Transverse colon (tissue), 4 donors: Measurements from ENCODE around the gene DCHS2. TPM values are rescaled to one million over a fixed set of nuclear protein-coding genes. Genes with fewer than 3 reads are reported as not detected.
"Not testable (repeated sequence)": the region's sequence is repeated elsewhere in the genome, so short reads cannot be mapped to it uniquely, and the experiment has no call there.

Experiments
- DNase-seq: peaks from one replicate; pipeline ENCODE4 v3.0.0-alpha.2; 2019
- H3K27ac ChIP-seq, 4 donors: fragments of 200-600 bp; sonication (generic); 2 replicates each; pipeline ENCODE4 v1.5.1; 2016 to 2018; ENCODE audit warnings: inconsistent platforms in 4 of 4
- H3K27me3 ChIP-seq: fragments of 200-600 bp; sonication (generic); 2 replicates; pipeline ENCODE4 v1.5.1; 2017; ENCODE audit warnings: inconsistent platforms
- H3K36me3 ChIP-seq, 4 donors: fragments of 200-600 bp; sonication (generic); 2 replicates each; pipeline ENCODE4 v1.5.1; 2017 to 2019; ENCODE audit warnings: inconsistent platforms in 4 of 4
- H3K4me1 ChIP-seq, 4 donors: fragments of 200-600 bp; sonication (generic); 2 replicates each; pipeline ENCODE4 v1.5.1; 2017 to 2020; ENCODE audit warnings: inconsistent platforms in 4 of 4
- H3K4me3 ChIP-seq, 4 donors: fragments of 200-600 bp; sonication (generic); 1 replicate in 1 of 4; 2 replicates in 3 of 4; pipeline versions ENCODE4 v1.5.1 to v1.6.1; 2017 to 2019; ENCODE audit warnings: inconsistent platforms in 4 of 4
- H3K9me3 ChIP-seq, 2 donors: fragments of 200-600 bp; sonication (generic); 2 replicates each; pipeline ENCODE4 v1.5.1; 2017 to 2019; ENCODE audit warnings: inconsistent platforms in 2 of 2
- CTCF ChIP-seq, 5 experiments: fragments of 200-600 bp in 3 of 5; fragments of 450-650 bp in 2 of 5; sonication (generic) in 3 of 5; IDR thresholded peaks; 1 replicate in 2 of 5; 2 replicates in 3 of 5; pipeline ENCODE4 v1.5.1; 2016 to 2017; ENCODE audit warnings: antibody characterized with exemption in 5 of 5, inconsistent platforms in 3 of 5, mild to moderate bottlenecking in 2 of 5, moderate library complexity in 1 of 5
- EP300 ChIP-seq: sonication (generic); formaldehyde crosslinking; IDR thresholded peaks from one replicate; pipeline ENCODE4 v1.6.1; 2017; ENCODE audit warnings: antibody characterized with exemption, low read depth
- POLR2A ChIP-seq: fragments of 450-650 bp; IDR thresholded peaks from one replicate; pipeline ENCODE4 v1.6.1; 2016; ENCODE audit warnings: antibody characterized with exemption, mild to moderate bottlenecking, moderate library complexity
- POLR2AphosphoS5 ChIP-seq, 3 donors: sonication (generic); formaldehyde crosslinking; IDR thresholded peaks; one replicate each; pipeline ENCODE4 v1.6.1; 2016; ENCODE audit warnings: antibody characterized with exemption in 3 of 3
- WGBS, 2 donors: methylation state at CpG; one replicate each; pipeline ENCODE4 v1.1.5; 2018; ENCODE audit warnings: low coverage in 1 of 2; 5-methylcytosine and 5-hydroxymethylcytosine counted together
- in situ Hi-C, 4 donors: fragments of 200-750 bp; cut with MboI; loops; one replicate each; pipeline versions ENCODE4 v1.15.0 to v1.15.1; 2017; ENCODE audit warnings: low sequenced_read_pairs in 3 of 4, low pct_ligation_motif_present in 1 of 4, low pct_unique_long_range_greater_than_20kb in 1 of 4
- intact Hi-C: fragments of 100-400 bp; cut with DNase I; formaldehyde crosslinking; loops from one replicate; pipeline ENCODE4 v1.15.1; 2023; ENCODE audit warnings: low total_unique reads
- total RNA-seq, 4 donors: library from RNA; depleted of rRNA; stranded (reverse); fragments of >200 nt; gene quantifications; one replicate each; pipeline ENCODE4 v1.1.0, GENCODE V29; 2016

Gene DCHS2
- total RNA-seq, 4 donors from 2014 or later = 0.60 to 20.6 (median 2.9) TPM

GRCh38 chr4:154231806-154232478, 259.7 kb downstream of the DCHS2 start:
- in situ Hi-C loops = no loop called here

GRCh38 chr4:154230723-154231122, 260.9 kb downstream of the DCHS2 start:
- no peak for DNase-seq
- intact Hi-C loops (no loop called here), in situ Hi-C loops (no loop called here)
- no peaks in the 10 kb centered on the region for H3K4me1 ChIP-seq
- no peak overlapping the region for H3K4me3 ChIP-seq
- TF ChIP-seq POLR2AphosphoS5 (IDR thresholded peaks at IDR 0.05) (no peak), POLR2A (no peak), CTCF (IDR thresholded peaks at IDR 0.05) (no peak), EP300 (no peak)
- no peaks in the 10 kb centered on the region for H3K9me3 ChIP-seq
- no peak overlapping the region for H3K27ac ChIP-seq
- 74 to 88% methylated on average over 3 of the region's 3 CpGs for WGBS, 2 donors
- no peaks in the 10 kb centered on the region for H3K36me3 ChIP-seq
- H3K27me3 ChIP-seq = no peaks in the 10 kb centered on the region

More at GRCh38 chr4:154231806-154232478, 259.7 kb downstream of the DCHS2 start:
- no peak overlapping the region for H3K27ac ChIP-seq
- no peak for TF ChIP-seq POLR2A
- TF ChIP-seq CTCF (IDR thresholded peaks at IDR 0.05) = no peak
- no peak for TF ChIP-seq POLR2AphosphoS5 (IDR thresholded peaks at IDR 0.05)
- no peak for TF ChIP-seq EP300
- DNase-seq = no peak
- WGBS, 2 donors = 33 to 65% methylated on average over 2 of the region's 2 CpGs
- H3K4me1 ChIP-seq = no peaks in the 10 kb centered on the region
- H3K27me3 ChIP-seq = no peaks in the 10 kb centered on the region
- H3K36me3 ChIP-seq = no peaks in the 10 kb centered on the region
- no peak overlapping the region for H3K4me3 ChIP-seq
- intact Hi-C loops = no loop called here
- no peaks in the 10 kb centered on the region for H3K9me3 ChIP-seq

GRCh38 chr4:154230091-154230490, 261.5 kb downstream of the DCHS2 start:
- in situ Hi-C loops = no loop called here
- 64 to 75% methylated on average over 2 of the region's 2 CpGs for WGBS, 2 donors
- no peak overlapping the region for H3K4me3 ChIP-seq

GRCh38 chr4:154222875-154223274, 268.7 kb downstream of the DCHS2 start:
- no peaks in the 10 kb centered on the region for H3K4me1 ChIP-seq
- in situ Hi-C loops (no loop called here), intact Hi-C loops (no loop called here)
- H3K4me3 ChIP-seq = no peak overlapping the region
- peaks cover 0 to 11% of the 10 kb centered on the region in 2 donors for H3K9me3 ChIP-seq
- H3K27me3 ChIP-seq = no peaks in the 10 kb centered on the region
- H3K36me3 ChIP-seq = no peaks in the 10 kb centered on the region
- TF ChIP-seq POLR2A (no peak), POLR2AphosphoS5 (IDR thresholded peaks at IDR 0.05) (no peak), EP300 (no peak), CTCF (IDR thresholded peaks at IDR 0.05) (no peak)
- no peak for DNase-seq
- H3K27ac ChIP-seq = no peak overlapping the region

More at GRCh38 chr4:154230091-154230490, 261.5 kb downstream of the DCHS2 start:
- Histone ChIP-seq H3K9me3 (no peaks in the 10 kb centered on the region), H3K36me3 (no peaks in the 10 kb centered on the region), H3K4me1 (no peaks in the 10 kb centered on the region), H3K27me3 (no peaks in the 10 kb centered on the region), H3K27ac (no peak overlapping the region)
- no peak for DNase-seq
- TF ChIP-seq POLR2A (no peak), EP300 (no peak)
- intact Hi-C loops = no loop called here

- TF ChIP-seq CTCF (IDR thresholded peaks at IDR 0.05) = no peak
- no peak for TF ChIP-seq POLR2AphosphoS5 (IDR thresholded peaks at IDR 0.05)
- no peak for TF ChIP-seq POLR2A
- TF ChIP-seq EP300 = no peak
- in situ Hi-C loops (no loop called here), intact Hi-C loops (no loop called here)
- Histone ChIP-seq H3K4me3 (no peak overlapping the region), H3K36me3 (no peaks in the 10 kb centered on the region), H3K27me3 (no peaks in the 10 kb centered on the region), H3K27ac (no peak overlapping the region), H3K4me1 (no peaks in the 10 kb centered on the region), H3K9me3 (peaks cover 0 to 4% of the 10 kb centered on the region in 2 donors)
- DNase-seq = no peak
Measured at GRCh38 chr4:154218051-154218450, 273.5 kb downstream of the DCHS2 start.

- DNase-seq, H3K9me3 ChIP-seq, H3K36me3 ChIP-seq, in situ Hi-C loops, H3K4me3 ChIP-seq, H3K4me1 ChIP-seq, H3K27me3 ChIP-seq, H3K27ac ChIP-seq, intact Hi-C loops: not testable (repeated sequence)
- 81 to 88% methylated on average over 11 to 13 of the region's 13 CpGs for WGBS, 2 donors
Measured at GRCh38 chr4:154217384-154217783, 274.2 kb downstream of the DCHS2 start.
